ENCODE measurements around the gene TSPEAR.
"Not testable (repeated sequence)": the region's sequence is repeated elsewhere in the genome, so short reads cannot be mapped to it uniquely, and the experiment has no call there.

The TSPEAR gene

GRCh38 chr21:44701023-44701400 is 10.4 kb downstream of the TSPEAR start:
- H3K27me3 Mint-ChIP-seq (ENCODE audit: low read depth) = peaks cover 90% of the 10 kb centered on the region
- no peaks in the 10 kb centered on the region for H3K36me3 Mint-ChIP-seq (ENCODE audit: low read depth)
- H3K4me1 Mint-ChIP-seq = peaks cover 18% of the 10 kb centered on the region
- H3K27ac Mint-ChIP-seq = no peak overlapping the region
- H3K9me3 Mint-ChIP-seq = peaks cover 4% of the 10 kb centered on the region
- no peak overlapping the region for H3K4me3 Mint-ChIP-seq
- TF ChIP-seq, protein P1, sequence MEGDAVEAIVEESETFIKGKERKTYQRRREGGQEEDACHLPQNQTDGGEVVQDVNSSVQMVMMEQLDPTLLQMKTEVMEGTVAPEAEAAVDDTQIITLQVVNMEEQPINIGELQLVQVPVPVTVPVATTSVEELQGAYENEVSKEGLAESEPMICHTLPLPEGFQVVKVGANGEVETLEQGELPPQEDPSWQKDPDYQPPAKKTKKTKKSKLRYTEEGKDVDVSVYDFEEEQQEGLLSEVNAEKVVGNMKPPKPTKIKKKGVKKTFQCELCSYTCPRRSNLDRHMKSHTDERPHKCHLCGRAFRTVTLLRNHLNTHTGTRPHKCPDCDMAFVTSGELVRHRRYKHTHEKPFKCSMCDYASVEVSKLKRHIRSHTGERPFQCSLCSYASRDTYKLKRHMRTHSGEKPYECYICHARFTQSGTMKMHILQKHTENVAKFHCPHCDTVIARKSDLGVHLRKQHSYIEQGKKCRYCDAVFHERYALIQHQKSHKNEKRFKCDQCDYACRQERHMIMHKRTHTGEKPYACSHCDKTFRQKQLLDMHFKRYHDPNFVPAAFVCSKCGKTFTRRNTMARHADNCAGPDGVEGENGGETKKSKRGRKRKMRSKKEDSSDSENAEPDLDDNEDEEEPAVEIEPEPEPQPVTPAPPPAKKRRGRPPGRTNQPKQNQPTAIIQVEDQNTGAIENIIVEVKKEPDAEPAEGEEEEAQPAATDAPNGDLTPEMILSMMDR (IDR thresholded peaks at IDR 0.05; ENCODE audit: unreplicated experiment in 3 of 3) = no peak

GRCh38 chr21:44700101-44701022 is 11.0 kb downstream of the TSPEAR start:
- Mint-ChIP-seq H3K27ac (no peak overlapping the region), H3K9me3 (peaks cover under 1% of the 10 kb centered on the region), H3K36me3 (ENCODE audit: low read depth) (no peaks in the 10 kb centered on the region), H3K4me1 (peaks cover 18% of the 10 kb centered on the region), H3K27me3 (ENCODE audit: low read depth) (peaks cover 89% of the 10 kb centered on the region), H3K4me3 (no peak overlapping the region)
- TF ChIP-seq, protein P1 (IDR thresholded peaks at IDR 0.05; ENCODE audit: unreplicated experiment in 3 of 3) = no peak

DNA sequence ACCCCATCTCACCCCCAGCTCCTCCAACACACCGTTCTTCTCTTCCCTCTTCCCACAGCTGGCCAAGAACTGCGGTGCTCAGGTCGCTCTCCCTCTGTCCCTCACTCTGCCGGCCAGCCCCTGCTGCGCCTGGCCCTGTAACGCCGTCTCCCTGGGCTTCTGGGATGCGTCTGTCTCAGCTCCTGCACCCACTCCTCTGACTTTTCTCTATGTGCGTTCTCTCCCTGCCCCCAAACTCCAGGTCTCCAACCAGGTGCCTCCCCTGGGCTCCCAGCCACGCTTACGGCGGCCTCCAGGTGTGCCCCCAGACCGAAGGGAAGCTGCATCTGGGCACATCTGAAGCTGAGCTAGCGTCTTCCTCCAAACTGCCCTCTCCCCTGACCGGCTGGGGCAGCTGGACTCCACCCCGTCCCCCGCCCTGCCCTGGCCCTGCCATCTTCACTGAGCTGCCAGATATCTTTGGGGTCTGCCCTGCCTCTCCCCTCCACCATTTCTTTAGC is 11.8 kb downstream of the TSPEAR start:
- Mint-ChIP-seq H3K27ac (no peak overlapping the region), H3K27me3 (ENCODE audit: low read depth) (peaks cover 89% of the 10 kb centered on the region), H3K4me3 (no peak overlapping the region), H3K9me3 (peaks cover 7% of the 10 kb centered on the region), H3K4me1 (peaks cover 18% of the 10 kb centered on the region), H3K36me3 (ENCODE audit: low read depth) (no peaks in the 10 kb centered on the region)
- TF ChIP-seq, protein P1 (IDR thresholded peaks at IDR 0.05; ENCODE audit: unreplicated experiment in 3 of 3) = no peak

DNA sequence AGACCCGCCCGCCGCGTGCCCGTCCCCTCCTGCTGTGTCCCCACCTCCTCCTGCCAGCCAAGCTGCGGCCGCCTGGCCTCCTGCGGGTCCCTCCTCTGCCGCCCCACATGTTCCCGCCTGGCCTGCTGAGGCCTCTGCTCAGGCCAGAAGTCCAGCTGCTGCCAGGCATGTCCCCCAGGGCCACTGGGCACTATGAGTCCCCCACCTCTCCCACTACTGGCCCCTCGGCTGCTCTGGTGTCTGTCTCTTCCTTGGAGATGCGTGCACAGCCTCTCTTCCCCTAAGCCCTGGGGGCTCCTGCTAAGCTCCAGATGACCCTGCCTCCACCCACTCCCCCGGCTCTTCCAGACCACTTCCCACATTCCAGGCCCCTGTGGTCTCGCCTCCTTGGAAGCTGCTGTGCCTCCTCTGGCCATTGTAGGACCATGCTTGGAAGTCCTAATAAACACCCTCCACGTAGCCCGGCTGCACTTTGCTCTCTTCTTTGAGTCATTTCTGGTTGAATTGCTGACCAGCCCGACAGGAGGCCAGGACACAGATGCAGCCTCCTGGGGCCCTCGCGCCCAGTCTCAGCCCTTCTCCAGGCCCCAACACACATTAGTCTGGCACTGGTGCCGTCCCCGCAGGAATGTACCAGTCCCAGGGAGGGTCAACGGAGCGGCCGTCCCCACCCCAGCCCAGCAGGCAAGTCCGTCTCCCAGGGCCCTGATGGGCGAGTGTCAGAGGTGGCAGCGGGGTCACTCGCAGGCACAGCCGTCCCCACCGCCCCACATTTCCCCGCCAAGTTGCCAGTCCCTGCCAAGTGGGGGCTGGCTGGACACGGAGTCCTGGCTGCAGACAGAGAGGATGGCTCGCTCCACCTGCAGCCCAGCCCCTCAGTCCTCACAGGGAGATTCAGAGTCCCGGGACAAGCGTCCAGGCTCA is 13.3 kb downstream of the TSPEAR start:
- H3K36me3 Mint-ChIP-seq (ENCODE audit: low read depth) = no peaks in the 10 kb centered on the region
- H3K4me3 Mint-ChIP-seq = no peak overlapping the region
- peaks cover 18% of the 10 kb centered on the region for H3K4me1 Mint-ChIP-seq
- H3K27me3 Mint-ChIP-seq (ENCODE audit: low read depth) = peaks cover 74% of the 10 kb centered on the region
- H3K9me3 Mint-ChIP-seq = peaks cover 14% of the 10 kb centered on the region
- H3K27ac Mint-ChIP-seq = no peak overlapping the region
- TF ChIP-seq, protein P1 (IDR thresholded peaks at IDR 0.05; ENCODE audit: unreplicated experiment in 3 of 3) = no peak

- H3K36me3 Mint-ChIP-seq (ENCODE audit: low read depth); H3K27ac Mint-ChIP-seq; H3K4me3 Mint-ChIP-seq: not testable (repeated sequence)
- Mint-ChIP-seq H3K27me3 (ENCODE audit: low read depth) (peaks cover 66% of the 10 kb centered on the region), H3K4me1 (peaks cover 18% of the 10 kb centered on the region), H3K9me3 (peaks cover 21% of the 10 kb centered on the region)
Measured at GRCh38 chr21:44697172-44697810, 14.1 kb downstream of the TSPEAR start, which contains the start of gene KRTAP10-12. TSS of gene KRTAP10-12 (plus strand) at chr21:44697172. CDS start at chr21:44697202, 30 bp downstream.

All from nephron (organoid).